Nephron (organoid): ENCODE measurements around the gene SHC1.

Experiments used
- H3K27ac Mint-ChIP-seq, 3 experiments: 2 replicates each; pipeline ENCODE4 v1.8.0; 2020; ENCODE audit warnings: mixed read lengths in 3 of 3, mild to moderate bottlenecking in 2 of 3, moderate library complexity in 1 of 3
- H3K27me3 Mint-ChIP-seq: 2 replicates; pipeline ENCODE4 v1.8.0; 2021; ENCODE audit warnings: low read depth, mild to moderate bottlenecking, moderate library complexity, mixed read lengths
- H3K36me3 Mint-ChIP-seq: 2 replicates; pipeline ENCODE4 v1.8.0; 2020; ENCODE audit warnings: low read depth, mixed read lengths
- H3K4me1 Mint-ChIP-seq: 2 replicates; pipeline ENCODE4 v1.8.0; 2020; ENCODE audit warnings: mixed read lengths
- H3K4me3 Mint-ChIP-seq, 3 experiments: 2 replicates each; pipeline ENCODE4 v1.8.0; 2020; ENCODE audit warnings: mild to moderate bottlenecking in 3 of 3, mixed read lengths in 3 of 3, moderate library complexity in 2 of 3
- H3K9me3 Mint-ChIP-seq: 2 replicates; pipeline ENCODE4 v1.8.0; 2020; ENCODE audit warnings: mixed read lengths
- TF ChIP-seq, protein P1 (sequence below), 3 experiments: fragments of 200-600 bp; sonication (generic); IDR thresholded peaks; one replicate each; pipeline ENCODE4 v1.5.0; 2021; ENCODE audit warnings: antibody characterized with exemption in 3 of 3; ENCODE audit not compliant: unreplicated experiment in 3 of 3

SHC1 gene

DNA sequence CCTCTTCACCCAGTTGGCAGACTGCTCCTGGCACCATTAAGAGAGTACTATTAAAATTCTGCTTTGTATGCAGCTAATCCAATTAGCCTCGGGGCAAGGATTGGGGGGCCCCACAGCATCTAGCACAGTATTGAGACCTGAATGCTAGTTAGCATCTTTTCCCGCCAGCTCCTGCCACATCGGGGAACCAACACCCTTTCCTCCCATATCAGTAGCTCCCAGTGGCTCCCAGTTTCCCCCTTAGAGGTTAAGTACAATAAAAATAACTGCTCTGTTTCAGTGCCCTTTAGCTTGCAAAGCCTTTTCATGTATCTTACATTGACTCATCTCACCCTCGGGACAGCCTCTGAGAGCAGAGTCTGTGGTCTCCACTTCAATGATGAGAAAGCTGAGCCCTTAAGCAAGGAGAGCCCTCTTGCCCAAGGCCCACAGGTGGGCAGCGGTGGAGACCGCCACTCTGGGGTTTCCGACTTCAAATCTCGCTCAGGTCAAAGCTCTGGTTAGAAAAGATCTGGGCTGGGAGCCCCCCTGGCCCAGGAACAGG is 29.8 kb downstream of the SHC1 start:
- Mint-ChIP-seq H3K36me3 (no peaks in the 10 kb centered on the region), H3K27ac (peak overlapping the region; percentile 57 to 81 (median 57)), H3K27me3 (no peaks in the 10 kb centered on the region), H3K4me1 (peaks cover 49% of the 10 kb centered on the region), H3K9me3 (no peaks in the 10 kb centered on the region), H3K4me3 (peak overlapping the region; percentile 8 to 51 (median 10))
- TF ChIP-seq, protein P1, sequence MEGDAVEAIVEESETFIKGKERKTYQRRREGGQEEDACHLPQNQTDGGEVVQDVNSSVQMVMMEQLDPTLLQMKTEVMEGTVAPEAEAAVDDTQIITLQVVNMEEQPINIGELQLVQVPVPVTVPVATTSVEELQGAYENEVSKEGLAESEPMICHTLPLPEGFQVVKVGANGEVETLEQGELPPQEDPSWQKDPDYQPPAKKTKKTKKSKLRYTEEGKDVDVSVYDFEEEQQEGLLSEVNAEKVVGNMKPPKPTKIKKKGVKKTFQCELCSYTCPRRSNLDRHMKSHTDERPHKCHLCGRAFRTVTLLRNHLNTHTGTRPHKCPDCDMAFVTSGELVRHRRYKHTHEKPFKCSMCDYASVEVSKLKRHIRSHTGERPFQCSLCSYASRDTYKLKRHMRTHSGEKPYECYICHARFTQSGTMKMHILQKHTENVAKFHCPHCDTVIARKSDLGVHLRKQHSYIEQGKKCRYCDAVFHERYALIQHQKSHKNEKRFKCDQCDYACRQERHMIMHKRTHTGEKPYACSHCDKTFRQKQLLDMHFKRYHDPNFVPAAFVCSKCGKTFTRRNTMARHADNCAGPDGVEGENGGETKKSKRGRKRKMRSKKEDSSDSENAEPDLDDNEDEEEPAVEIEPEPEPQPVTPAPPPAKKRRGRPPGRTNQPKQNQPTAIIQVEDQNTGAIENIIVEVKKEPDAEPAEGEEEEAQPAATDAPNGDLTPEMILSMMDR (IDR thresholded peaks at IDR 0.05; ENCODE audit: unreplicated experiment in 3 of 3) = no peak

DNA sequence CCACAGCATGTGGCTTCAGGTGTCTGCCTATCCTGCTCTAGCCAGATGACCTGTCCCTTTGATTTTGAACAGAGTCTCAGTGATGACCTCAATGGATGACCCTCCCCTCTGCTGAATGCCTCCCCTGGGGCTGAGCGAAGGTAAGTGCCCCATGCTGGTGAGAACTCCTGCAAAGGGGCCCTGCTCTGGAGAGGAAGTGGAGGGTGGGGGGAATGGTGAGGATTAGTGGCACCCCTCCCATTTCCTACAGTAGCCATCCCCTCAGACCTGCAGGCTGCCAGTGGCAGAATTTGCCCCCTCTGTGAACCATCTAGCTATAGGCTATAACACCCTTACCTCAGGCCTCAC is 30.4 kb downstream of the SHC1 start:
- TF ChIP-seq, protein P1 (IDR thresholded peaks at IDR 0.05; ENCODE audit: unreplicated experiment in 3 of 3) = no peak
- H3K36me3 Mint-ChIP-seq = no peaks in the 10 kb centered on the region
- peaks cover 49% of the 10 kb centered on the region for H3K4me1 Mint-ChIP-seq
- peak overlapping the region; percentile 57 to 81 (median 57) for H3K27ac Mint-ChIP-seq
- H3K27me3 Mint-ChIP-seq = no peaks in the 10 kb centered on the region
- H3K4me3 Mint-ChIP-seq = peak overlapping the region in 2 of 3 experiments; percentile 40 to 51
- H3K9me3 Mint-ChIP-seq = no peaks in the 10 kb centered on the region

DNA sequence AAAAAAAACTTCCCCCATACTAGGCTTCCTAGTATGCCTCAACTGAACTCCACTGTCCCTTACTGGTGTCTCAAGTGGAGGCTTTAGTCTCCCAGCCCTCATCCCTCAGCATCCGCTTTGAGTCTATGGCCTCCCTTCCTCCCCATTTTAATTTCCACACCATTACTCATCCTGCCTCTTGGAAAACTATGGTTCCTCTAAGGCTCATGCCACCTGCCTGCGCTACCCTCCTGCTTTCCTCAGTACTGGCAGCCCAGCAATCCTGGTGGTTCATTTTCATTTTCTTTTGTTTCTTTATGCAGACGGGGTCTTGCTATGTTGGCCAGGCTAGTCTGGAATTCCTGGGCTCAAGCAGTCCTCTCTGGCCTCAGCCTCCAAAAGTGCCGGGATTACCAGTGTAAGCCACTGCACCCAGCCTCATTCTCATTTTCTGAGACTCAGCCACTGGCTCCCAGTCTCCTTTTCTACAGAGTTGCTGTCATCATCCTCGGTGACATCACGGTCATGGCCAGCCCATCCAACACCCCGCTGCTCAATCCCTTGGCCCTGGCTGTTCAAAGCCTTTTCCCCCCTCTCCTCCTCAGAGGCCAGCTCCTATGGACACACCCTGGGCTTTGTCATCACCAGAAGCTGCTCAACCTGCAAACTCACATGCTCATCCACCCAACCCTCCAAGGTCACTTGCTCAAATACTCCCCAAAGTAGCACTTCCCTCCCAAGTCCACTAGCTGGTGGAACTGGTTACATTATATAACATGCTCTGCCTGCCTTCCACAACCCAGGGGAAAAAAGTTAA is 31.7 kb downstream of the SHC1 start:
- H3K9me3 Mint-ChIP-seq = no peaks in the 10 kb centered on the region
- TF ChIP-seq, protein P1 (IDR thresholded peaks at IDR 0.05; ENCODE audit: unreplicated experiment in 3 of 3) = no peak
- H3K4me3 Mint-ChIP-seq = peak overlapping the region; percentile 60 to 84 (median 74)
- peaks cover 38% of the 10 kb centered on the region for H3K4me1 Mint-ChIP-seq
- peak overlapping the region; percentile 88 to 100 (median 99) for H3K27ac Mint-ChIP-seq
- no peaks in the 10 kb centered on the region for H3K27me3 Mint-ChIP-seq
- no peaks in the 10 kb centered on the region for H3K36me3 Mint-ChIP-seq

DNA sequence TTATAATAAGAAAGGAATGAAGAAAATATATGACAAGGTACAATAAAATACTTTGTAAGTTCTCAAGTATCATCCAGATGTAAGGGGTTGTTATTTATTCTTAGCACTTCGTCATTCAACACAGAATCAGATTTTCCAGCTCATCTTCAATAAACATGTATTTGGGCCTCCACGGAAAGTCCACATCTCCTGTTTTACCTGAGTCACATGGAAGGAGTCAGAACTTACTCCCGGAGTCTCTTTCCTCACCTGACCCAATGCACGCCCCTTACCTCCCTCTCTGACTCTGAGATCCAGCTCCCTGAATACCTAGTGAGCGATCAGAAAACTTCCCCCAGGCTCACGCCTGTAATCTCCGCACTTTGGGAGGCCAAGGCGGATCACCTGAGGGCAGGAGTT is 32.6 kb downstream of the SHC1 start:
- Mint-ChIP-seq H3K4me3 (peak overlapping the region; percentile 87 to 96 (median 92)), H3K27me3 (no peaks in the 10 kb centered on the region), H3K4me1 (peaks cover 33% of the 10 kb centered on the region), H3K27ac (peak overlapping the region; percentile 99 to 100 (median 100)), H3K9me3 (no peaks in the 10 kb centered on the region), H3K36me3 (no peaks in the 10 kb centered on the region)
- TF ChIP-seq, protein P1 (IDR thresholded peaks at IDR 0.05; ENCODE audit: unreplicated experiment in 3 of 3) = no peak

DNA sequence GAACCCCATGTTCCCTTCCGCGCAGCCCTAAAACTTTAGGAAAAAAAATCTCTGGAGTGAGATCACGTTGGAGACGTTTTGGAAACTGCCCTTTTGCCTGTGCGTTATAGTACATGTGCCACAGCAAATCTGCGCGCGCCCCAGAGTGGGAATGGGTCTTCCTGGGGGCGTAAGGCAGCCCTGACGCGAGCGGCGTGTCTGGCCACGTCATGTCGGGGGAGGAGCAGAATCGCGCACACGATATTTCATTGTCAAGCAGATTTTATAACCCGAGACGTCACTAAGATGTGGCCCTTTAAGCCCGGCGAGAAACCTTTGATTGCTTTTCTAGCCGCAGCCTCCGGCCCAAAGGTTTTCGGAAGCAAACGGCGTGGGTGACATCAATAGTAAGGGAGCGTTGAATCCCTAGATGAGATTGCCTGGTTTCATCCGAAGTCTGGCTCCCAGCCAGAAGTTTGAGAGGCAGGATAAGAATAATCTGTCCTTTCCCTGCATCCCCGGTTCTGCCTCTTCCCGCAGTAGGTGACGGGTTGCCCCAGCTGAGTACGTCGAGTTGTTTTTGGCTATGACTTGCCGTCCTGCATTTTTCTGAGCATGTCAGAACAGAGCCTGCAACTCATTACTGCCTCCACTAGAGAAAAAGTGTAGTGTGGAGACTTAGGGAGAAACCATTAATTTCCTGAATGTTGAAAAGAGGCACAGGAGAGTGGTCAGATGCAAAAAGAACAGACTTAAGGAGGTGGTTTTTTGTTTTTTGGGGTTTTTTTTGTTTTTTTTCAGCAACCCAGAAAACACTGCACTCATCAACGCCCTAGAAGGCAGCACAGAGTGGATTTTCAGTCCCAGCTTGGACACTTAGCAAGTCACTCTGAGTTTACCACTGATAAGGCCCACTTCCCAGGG is 33.2 kb downstream of the SHC1 start:
- Mint-ChIP-seq H3K9me3 (no peaks in the 10 kb centered on the region), H3K4me1 (peaks cover 33% of the 10 kb centered on the region), H3K27ac (peak overlapping the region; percentile 99 to 100 (median 100)), H3K27me3 (no peaks in the 10 kb centered on the region), H3K4me3 (peak overlapping the region; percentile 87 to 96 (median 92)), H3K36me3 (no peaks in the 10 kb centered on the region)
- TF ChIP-seq, protein P1 (IDR thresholded peaks at IDR 0.05; ENCODE audit: unreplicated experiment in 3 of 3) = peak in 2 of 3 experiments; percentile 25 to 31
